CD14-positive monocyte (primary cell): ENCODE data around the gene MEGF8. TPM values are rescaled to one million over a fixed set of nuclear protein-coding genes. Genes with fewer than 3 reads are reported as not detected.

Source experiments
- DNase-seq, 3 donors: peaks; one replicate each; pipeline ENCODE4 v3.0.0-alpha.2; 2011 to 2022
- H2AFZ ChIP-seq: 2 replicates; pipeline ENCODE4 v1.6.0; 2012; ENCODE audit warnings: mild to moderate bottlenecking, low read depth, low read length, inconsistent platforms; ENCODE audit not compliant: insufficient read depth, poor library complexity, severe bottlenecking
- H3K27ac ChIP-seq, 2 donors: 1 replicate in 1 of 2; 2 replicates in 1 of 2; pipeline ENCODE4 v1.5.1; 2012 to 2013; ENCODE audit warnings: low read length in 2 of 2, control low read depth in 1 of 2, inconsistent platforms in 1 of 2, low read depth in 1 of 2, mild to moderate bottlenecking in 1 of 2
- H3K27me3 ChIP-seq, 2 donors: one replicate each; pipeline versions ENCODE4 v1.6.0 to v1.6.1; 2011 to 2013; ENCODE audit warnings: low read length in 2 of 2; ENCODE audit not compliant: control insufficient read depth in 2 of 2, insufficient read depth in 2 of 2
- H3K36me3 ChIP-seq, 2 donors: replicated peaks in 1 of 2; 1 replicate in 1 of 2; 2 replicates in 1 of 2; pipeline versions ENCODE4 v1.5.1 to v1.6.1; 2012 to 2013; ENCODE audit warnings: low read length in 2 of 2, control low read depth in 1 of 2, inconsistent platforms in 1 of 2, mild to moderate bottlenecking in 1 of 2; ENCODE audit not compliant: insufficient read depth in 2 of 2, control insufficient read depth in 1 of 2
- H3K4me1 ChIP-seq, 2 donors: 1 replicate in 1 of 2; 2 replicates in 1 of 2; pipeline versions ENCODE4 v1.5.1 to v1.6.1; 2012 to 2013; ENCODE audit warnings: low read length in 2 of 2, control low read depth in 1 of 2, inconsistent platforms in 1 of 2, mild to moderate bottlenecking in 1 of 2, moderate library complexity in 1 of 2; ENCODE audit not compliant: insufficient read depth in 2 of 2, control insufficient read depth in 1 of 2
- H3K4me2 ChIP-seq: replicated peaks from 2 replicates; pipeline ENCODE3; 2012; ENCODE audit warnings: low read length, moderate library complexity, mild to moderate bottlenecking; ENCODE audit not compliant: poor library complexity, severe bottlenecking; ENCODE audit errors: extremely low read depth
- H3K4me3 ChIP-seq, 3 experiments: fragments of 200-600 bp in 1 of 3; sonication (generic) in 1 of 3; replicated peaks in 1 of 3; 1 replicate in 2 of 3; 2 replicates in 1 of 3; pipeline ENCODE4 v1.5.1; 2011 to 2013; ENCODE audit warnings: low read length in 3 of 3, mild to moderate bottlenecking in 3 of 3, control low read depth in 2 of 3, low read depth in 2 of 3, inconsistent platforms in 1 of 3, moderate library complexity in 1 of 3
- H3K79me2 ChIP-seq: 2 replicates; pipeline ENCODE4 v1.6.0; 2012; ENCODE audit warnings: mild to moderate bottlenecking, control low read depth, inconsistent platforms, low read length, moderate library complexity; ENCODE audit not compliant: insufficient read depth
- H3K9ac ChIP-seq: 2 replicates; pipeline ENCODE4 v1.6.0; 2017; ENCODE audit warnings: low read length, mild to moderate bottlenecking; ENCODE audit not compliant: insufficient read depth, poor library complexity, severe bottlenecking
- H3K9me3 ChIP-seq, 2 donors: replicated peaks in 1 of 2; 1 replicate in 1 of 2; 2 replicates in 1 of 2; pipeline versions ENCODE4 v1.5.1 to v1.6.1; 2012 to 2013; ENCODE audit warnings: low read length in 2 of 2, control low read depth in 1 of 2; ENCODE audit not compliant: control insufficient read depth in 1 of 2, insufficient read depth in 1 of 2
- H4K20me1 ChIP-seq: 2 replicates; pipeline ENCODE4 v1.6.0; 2012; ENCODE audit warnings: mild to moderate bottlenecking, low read length, control low read depth, moderate library complexity; ENCODE audit not compliant: insufficient read depth
- H3K27ac Mint-ChIP-seq, 7 donors: one replicate each; pipeline ENCODE4 v1.8.0; 2020; ENCODE audit warnings: mild to moderate bottlenecking in 7 of 7, mixed read lengths in 7 of 7, moderate library complexity in 6 of 7, inconsistent platforms in 2 of 7
- H3K27me3 Mint-ChIP-seq, 3 donors: one replicate each; pipeline ENCODE4 v1.8.0; 2021 to 2022; ENCODE audit warnings: low read depth in 3 of 3, mild to moderate bottlenecking in 3 of 3, mixed read lengths in 3 of 3, moderate library complexity in 3 of 3, inconsistent platforms in 1 of 3
- H3K36me3 Mint-ChIP-seq, 2 donors: one replicate each; pipeline ENCODE4 v1.8.0; 2020; ENCODE audit warnings: mixed read lengths in 2 of 2, inconsistent platforms in 1 of 2, mild to moderate bottlenecking in 1 of 2
- H3K4me1 Mint-ChIP-seq: one replicate; pipeline ENCODE4 v1.8.0; 2020; ENCODE audit warnings: mild to moderate bottlenecking, mixed read lengths
- H3K4me3 Mint-ChIP-seq, 2 donors: one replicate each; pipeline ENCODE4 v1.8.0; 2020; ENCODE audit warnings: mild to moderate bottlenecking in 2 of 2, mixed read lengths in 2 of 2, moderate library complexity in 1 of 2
- H3K9me3 Mint-ChIP-seq, 7 donors: one replicate each; pipeline ENCODE4 v1.8.0; 2020 to 2022; ENCODE audit warnings: mixed read lengths in 7 of 7, mild to moderate bottlenecking in 6 of 7, moderate library complexity in 6 of 7, inconsistent platforms in 2 of 7
- WGBS: methylation state at CpG from one replicate; pipeline ENCODE4 v1.1.5; 2013; ENCODE audit warnings: missing lambda C conversion rate; ENCODE audit not compliant: insufficient coverage; 5-methylcytosine and 5-hydroxymethylcytosine counted together
- intact Hi-C, 2 donors: fragments of 100-400 bp; cut with micrococcal nuclease; formaldehyde crosslinking; loops; one replicate each; pipeline versions ENCODE4 v1.15.0 to v1.15.1; 2023
- polyA plus RNA-seq, 3 donors: library from polyadenylated mRNA; depleted of rRNA in 1 of 3; unstranded in 2 of 3; stranded (reverse) in 1 of 3; fragments of 300-500 nt in 2 of 3; fragments of >200 nt in 1 of 3; fragmentation: Illumina TruSeq in 2 of 3; gene quantifications; 1 replicate in 2 of 3; 2 replicates in 1 of 3; pipeline ENCODE4 v1.2.3, GENCODE V29; 2012 to 2021
- TF ChIP-seq, protein P1 (sequence below): fragments of 200-600 bp; IDR thresholded peaks from one replicate; pipeline ENCODE4 v1.8.0; 2022; ENCODE audit warnings: antibody characterized with exemption, mild to moderate bottlenecking

MEGF8 gene
- polyA plus RNA-seq, 3 donors = 0.15 to 2.7 (median 0.27) TPM

- Histone ChIP-seq H3K9ac (peak overlapping the region; percentile 72), H3K36me3 (peaks cover 36 to 39% of the 10 kb centered on the region in 2 donors), H4K20me1 (peaks cover 73% of the 10 kb centered on the region), H3K27me3 (no peaks in the 10 kb centered on the region), H3K27ac (peak overlapping the region; percentile 74 to 79), H3K9me3 (no peaks in the 10 kb centered on the region), H2AFZ (no peak overlapping the region), H3K4me2 (peak overlapping the region; percentile 90), H3K4me1 (peaks cover 55 to 66% of the 10 kb centered on the region in 2 donors), H3K4me3 (peak overlapping the region; percentile 50 to 88 (median 54)), H3K79me2 (peaks cover 45% of the 10 kb centered on the region)
- no peak for DNase-seq
- Mint-ChIP-seq H3K4me1 (peaks cover 35% of the 10 kb centered on the region), H3K4me3 (peak overlapping the region; percentile 93 to 95), H3K27me3 (peaks cover 0 to 5% (median 2%) of the 10 kb centered on the region in 3 donors), H3K27ac (peak overlapping the region; percentile 88 to 98 (median 93)), H3K9me3 (no peaks in the 10 kb centered on the region), H3K36me3 (peaks cover 29 to 40% of the 10 kb centered on the region in 2 donors)
- WGBS = 5% methylated on average over 3 of the region's 6 CpGs
- TF ChIP-seq, protein P1, sequence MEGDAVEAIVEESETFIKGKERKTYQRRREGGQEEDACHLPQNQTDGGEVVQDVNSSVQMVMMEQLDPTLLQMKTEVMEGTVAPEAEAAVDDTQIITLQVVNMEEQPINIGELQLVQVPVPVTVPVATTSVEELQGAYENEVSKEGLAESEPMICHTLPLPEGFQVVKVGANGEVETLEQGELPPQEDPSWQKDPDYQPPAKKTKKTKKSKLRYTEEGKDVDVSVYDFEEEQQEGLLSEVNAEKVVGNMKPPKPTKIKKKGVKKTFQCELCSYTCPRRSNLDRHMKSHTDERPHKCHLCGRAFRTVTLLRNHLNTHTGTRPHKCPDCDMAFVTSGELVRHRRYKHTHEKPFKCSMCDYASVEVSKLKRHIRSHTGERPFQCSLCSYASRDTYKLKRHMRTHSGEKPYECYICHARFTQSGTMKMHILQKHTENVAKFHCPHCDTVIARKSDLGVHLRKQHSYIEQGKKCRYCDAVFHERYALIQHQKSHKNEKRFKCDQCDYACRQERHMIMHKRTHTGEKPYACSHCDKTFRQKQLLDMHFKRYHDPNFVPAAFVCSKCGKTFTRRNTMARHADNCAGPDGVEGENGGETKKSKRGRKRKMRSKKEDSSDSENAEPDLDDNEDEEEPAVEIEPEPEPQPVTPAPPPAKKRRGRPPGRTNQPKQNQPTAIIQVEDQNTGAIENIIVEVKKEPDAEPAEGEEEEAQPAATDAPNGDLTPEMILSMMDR = no peak
- intact Hi-C loops = loop anchor here (2.0 to 10.0 kb wide), 4 partner anchors 17 to 151 kb away; partner anchors contain the start of genes PAFAH1B3 (in 1 of the 2), POU2F2 (in 1 of the 2) and PRR19 (in 1 of the 2)
Measured at GRCh38 chr19:42285988-42286348, 39.5 kb upstream of the MEGF8 start.

DNA sequence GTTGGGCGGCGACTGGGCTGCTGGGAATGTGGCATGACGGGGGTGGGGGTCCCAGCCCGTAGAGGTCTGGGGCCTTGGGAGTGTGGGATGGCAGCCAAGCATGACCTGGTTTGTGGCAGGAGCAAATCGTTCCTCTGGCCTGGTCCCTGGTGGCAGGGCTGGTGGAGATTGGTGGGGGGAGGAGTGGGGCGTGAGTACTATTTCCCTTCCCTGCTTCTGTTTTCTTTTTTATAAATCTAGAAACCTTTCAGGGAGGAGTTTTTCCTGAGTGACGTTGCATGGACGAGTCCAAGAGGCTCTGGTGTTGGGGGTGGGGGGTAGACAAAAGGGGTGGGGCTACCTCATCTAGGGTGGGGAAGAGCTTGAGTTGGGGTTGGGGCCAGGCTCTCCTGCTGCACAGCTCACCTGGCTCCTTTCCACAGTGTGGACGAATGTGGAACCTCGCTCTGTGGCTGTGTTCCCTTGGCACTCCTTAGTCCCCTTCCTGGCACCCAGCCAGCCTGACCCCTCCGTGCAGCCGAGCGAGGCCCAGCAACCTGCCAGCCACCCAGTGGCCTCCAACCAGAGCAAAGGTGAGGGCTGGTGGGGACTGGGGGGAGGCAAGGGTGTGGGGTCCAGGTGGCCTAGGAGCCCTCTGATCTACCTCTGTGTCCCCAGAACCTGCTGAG is 39.0 kb upstream of the MEGF8 start:
- intact Hi-C loops = loop anchor here (2.0 to 10.0 kb wide), 4 partner anchors 16 to 152 kb away; partner anchors contain the start of genes PAFAH1B3 (in 1 of the 2), POU2F2 (in 1 of the 2) and PRR19 (in 1 of the 2)
- Histone ChIP-seq H3K9me3 (no peaks in the 10 kb centered on the region), H3K4me1 (peaks cover 50 to 60% of the 10 kb centered on the region in 2 donors), H3K27ac (peak overlapping the region; percentile 74 to 79), H4K20me1 (peaks cover 74% of the 10 kb centered on the region), H2AFZ (no peak overlapping the region), H3K36me3 (peaks cover 41 to 44% of the 10 kb centered on the region in 2 donors), H3K27me3 (no peaks in the 10 kb centered on the region), H3K4me2 (peak overlapping the region; percentile 90), H3K9ac (peak overlapping the region; percentile 72), H3K4me3 (peak overlapping the region; percentile 50 to 88 (median 54)), H3K79me2 (peaks cover 40% of the 10 kb centered on the region)
- DNase-seq = peak; percentile 46 to 51 (median 49)
- Mint-ChIP-seq H3K27me3 (peaks cover 0 to 5% (median 2%) of the 10 kb centered on the region in 3 donors), H3K4me1 (peaks cover 32% of the 10 kb centered on the region), H3K9me3 (no peaks in the 10 kb centered on the region), H3K27ac (peak overlapping the region; percentile 88 to 98 (median 93)), H3K4me3 (peak overlapping the region; percentile 93 to 95), H3K36me3 (peaks cover 33 to 45% of the 10 kb centered on the region in 2 donors)
- TF ChIP-seq, protein P1 = no peak
- WGBS = 42% methylated on average over 6 of the region's 13 CpGs
